GM12878 (cell line): ENCODE data around the gene SCLY. TPM values are rescaled to one million over a fixed set of nuclear protein-coding genes. Genes with fewer than 3 reads are reported as not detected.

Experiments
- ATAC-seq: fragments of 200-7000 bp; cut with Tn5 transposase; 3 replicates; pipeline ENCODE4 v1.9.1; 2020; ENCODE audit warnings: mild to moderate bottlenecking, moderate library complexity
- BruUV-seq: library from RNA; stranded (reverse); fragments of 400-500 nt; replicated peaks from 2 replicates; lab custom pipeline; 2021; lab: Mats Ljungman, UMichigan
- CTCF ChIA-PET: fragments of 300-600 bp; sonication (Branson Sonifier 250); formaldehyde crosslinking; extraction: SDS; loops from one replicate; lab custom pipeline; 2021; ENCODE audit warnings: inconsistent platforms; lab: Yijun Ruan, JAX
- POLR2A ChIA-PET: fragments of 350-600 bp; formaldehyde crosslinking; extraction: SDS; loops from one replicate; lab custom pipeline; 2021; ENCODE audit warnings: inconsistent platforms; lab: Charles Lee
- RAD21 ChIA-PET: fragments of 300-600 bp; sonication (Branson Sonifier 250); formaldehyde crosslinking; loops from one replicate; lab custom pipeline; 2023; ENCODE audit warnings: antibody characterized with exemption; ENCODE audit not compliant: unreplicated experiment; lab: Charles Lee
- SMC1A ChIA-PET: fragments of 300-600 bp; sonication (Branson Sonifier 250); formaldehyde crosslinking; loops from one replicate; lab custom pipeline; 2023; ENCODE audit not compliant: unreplicated experiment, uncharacterized antibody; lab: Charles Lee
- DNase-seq: peaks from one replicate; pipeline ENCODE4 v3.0.0-alpha.2; 2011; ENCODE audit warnings: low read depth, low spot score
- FAIRE-seq: peaks from 3 replicates; lab custom pipeline; 2011; peaks lifted over from hg19 to GRCh38; lab: Jason Lieb, UNC
- H2AFZ ChIP-seq: 2 replicates; pipeline ENCODE4 v1.6.0; 2011; ENCODE audit warnings: low read depth, low read length, control low read depth; ENCODE audit not compliant: control insufficient read depth
- H3K27ac ChIP-seq: 2 replicates; pipeline ENCODE4 v1.5.1; 2011; ENCODE audit warnings: control low read depth; ENCODE audit not compliant: control insufficient read depth, insufficient read depth
- H3K27me3 ChIP-seq, 2 experiments: replicated peaks in 1 of 2; 2 replicates each; pipeline versions ENCODE4 v1.6.0 to v1.6.1; 2011; ENCODE audit warnings: low read length in 1 of 2; ENCODE audit not compliant: control insufficient read depth in 2 of 2, insufficient read depth in 2 of 2
- H3K36me3 ChIP-seq, 2 experiments: 2 replicates each; pipeline ENCODE4 v1.5.1; 2011; ENCODE audit warnings: low read length in 1 of 2; ENCODE audit not compliant: control insufficient read depth in 2 of 2, insufficient read depth in 2 of 2
- H3K4me1 ChIP-seq: 2 replicates; pipeline ENCODE4 v1.6.1; 2011; ENCODE audit warnings: mild to moderate bottlenecking, low read length, moderate library complexity, mixed read lengths; ENCODE audit not compliant: control insufficient read depth, insufficient read depth
- H3K4me2 ChIP-seq: 2 replicates; pipeline ENCODE4 v1.6.0; 2011; ENCODE audit warnings: control low read depth; ENCODE audit not compliant: control insufficient read depth, insufficient read depth
- H3K4me3 ChIP-seq: fragments of 200-600 bp; sonication (generic); 2 replicates; pipeline ENCODE4 v1.5.1; 2016
- H3K79me2 ChIP-seq: 2 replicates; pipeline ENCODE4 v1.6.0; 2011; ENCODE audit warnings: low read length; ENCODE audit not compliant: control insufficient read depth, insufficient read depth
- H3K9ac ChIP-seq: 2 replicates; pipeline ENCODE4 v1.8.0; 2011; ENCODE audit warnings: low read length, control low read depth, mixed read lengths; ENCODE audit not compliant: control insufficient read depth, insufficient read depth
- H3K9me3 ChIP-seq: replicated peaks from 3 replicates; pipeline ENCODE4 v1.5.1; 2011; ENCODE audit warnings: mild to moderate bottlenecking, low read length; ENCODE audit not compliant: control insufficient read depth, insufficient read depth
- H4K20me1 ChIP-seq: 2 replicates; pipeline ENCODE4 v1.6.0; 2011; ENCODE audit not compliant: control insufficient read depth, insufficient read depth
- ATF2 ChIP-seq: IDR thresholded peaks from 2 replicates; pipeline ENCODE4 v1.6.1; 2012; ENCODE audit warnings: low read length, inconsistent platforms
- CREB1 ChIP-seq: IDR thresholded peaks from 2 replicates; pipeline ENCODE4 v1.6.1; 2012; ENCODE audit warnings: low read depth, mild to moderate bottlenecking, inconsistent platforms
- CREM ChIP-seq: IDR thresholded peaks from 2 replicates; pipeline ENCODE4 v1.6.1; 2014; ENCODE audit warnings: antibody characterized with exemption, low read depth
- DPF2 ChIP-seq: fragments of 450-650 bp; IDR thresholded peaks from 2 replicates; pipeline ENCODE4 v1.6.1; 2017; ENCODE audit warnings: mild to moderate bottlenecking
- EED ChIP-seq: sonication (generic); IDR thresholded peaks from 2 replicates; pipeline ENCODE4 v1.6.1; 2016; ENCODE audit warnings: antibody characterized with exemption, low read depth
- ESRRA ChIP-seq: IDR thresholded peaks from 2 replicates; pipeline ENCODE4 v1.6.1; 2012; ENCODE audit warnings: mild to moderate bottlenecking, low read length, improper control_type of control experiment
- IRF4 ChIP-seq: IDR thresholded peaks from 2 replicates; pipeline ENCODE4 v1.6.1; 2011; ENCODE audit warnings: low read depth, low read length
- MTA3 ChIP-seq: IDR thresholded peaks from 2 replicates; pipeline ENCODE4 v1.6.1; 2012; ENCODE audit warnings: low read length, inconsistent platforms, borderline replicate concordance
- MXI1 ChIP-seq: fragments of 150-350 bp; IDR thresholded peaks from 2 replicates; pipeline ENCODE4 v1.6.1; 2011; ENCODE audit warnings: low read depth, mild to moderate bottlenecking, inconsistent platforms, low read length, improper control_type of control experiment
- NBN ChIP-seq: fragments of 450-650 bp; IDR thresholded peaks from 2 replicates; pipeline ENCODE4 v1.6.1; 2016
- NR2F1 ChIP-seq: fragments of 450-650 bp; conservative IDR thresholded peaks from 2 replicates; pipeline ENCODE4 v1.6.1; 2017; ENCODE audit warnings: mild to moderate bottlenecking
- PAX8 ChIP-seq: fragments of 450-650 bp; IDR thresholded peaks from 2 replicates; pipeline ENCODE4 v1.6.1; 2017; ENCODE audit warnings: mild to moderate bottlenecking, moderate library complexity
- PBX3 ChIP-seq: IDR thresholded peaks from 2 replicates; pipeline ENCODE4 v1.6.1; 2011; ENCODE audit warnings: mild to moderate bottlenecking, low read depth, low read length, moderate library complexity; ENCODE audit not compliant: insufficient replicate concordance
- SIN3A ChIP-seq: IDR thresholded peaks from 2 replicates; pipeline ENCODE4 v1.6.1; 2012; ENCODE audit warnings: low read depth, low read length, improper control_type of control experiment
- SIX5 ChIP-seq: IDR thresholded peaks from 2 replicates; pipeline ENCODE4 v1.6.1; 2011; ENCODE audit warnings: mild to moderate bottlenecking, low read depth, low read length, moderate library complexity; ENCODE audit not compliant: severe bottlenecking
- SREBF2 ChIP-seq: IDR thresholded peaks from 2 replicates; pipeline ENCODE4 v1.6.1; 2012; ENCODE audit warnings: mild to moderate bottlenecking, low read length
- SUPT20H ChIP-seq: IDR thresholded peaks from 2 replicates; pipeline ENCODE4 v1.6.1; 2011; ENCODE audit warnings: low read depth, mild to moderate bottlenecking, low read length, moderate library complexity, borderline replicate concordance; ENCODE audit not compliant: control insufficient read depth
- SUZ12 ChIP-seq: fragments of 200-600 bp; sonication (generic); IDR thresholded peaks from one replicate; pipeline ENCODE4 v1.6.1; 2018; ENCODE audit warnings: antibody characterized with exemption, mild to moderate bottlenecking; ENCODE audit not compliant: unreplicated experiment
- ZBTB40 ChIP-seq: fragments of 450-650 bp; IDR thresholded peaks from 2 replicates; pipeline ENCODE4 v1.6.1; 2016; ENCODE audit warnings: mild to moderate bottlenecking, moderate library complexity, borderline replicate concordance
- WGBS: methylation state at CpG from one replicate; pipeline ENCODE4 v1.1.6; 2016; ENCODE audit warnings: low lambda C conversion rate; ENCODE audit not compliant: insufficient replicate concordance, insufficient coverage; ENCODE audit errors: missing lambda C conversion rate; 5-methylcytosine and 5-hydroxymethylcytosine counted together
- in situ Hi-C: fragments of 300-500 bp; cut with MboI; formaldehyde crosslinking; loops from 9 replicates; pipeline ENCODE4 v1.14.3; 2018; ENCODE audit warnings: mixed read lengths
- intact Hi-C: fragments of 100-400 bp; cut with micrococcal nuclease; formaldehyde crosslinking; loops from one replicate; pipeline ENCODE4 v1.14.2; 2022; ENCODE audit not compliant: unreplicated experiment
- polyA plus RNA-seq, 11 experiments: library from polyadenylated mRNA; depleted of rRNA in 4 of 11; unstranded in 6 of 11; stranded (reverse) in 5 of 11; fragments of >200 nt; fragmentation: Nextera tagmentation in 4 of 11; fragmentation: Illumina TruSeq in 1 of 11; extraction: Ambion mirVana in 4 of 11; extraction: Trizol in 1 of 11; gene quantifications; 1 replicate in 1 of 11; 2 replicates in 10 of 11; pipeline versions ENCODE4 v1.2.1 to v1.2.3, GENCODE V29; 2011 to 2016; ENCODE audit warnings: inconsistent platforms in 2 of 11, missing spikeins in 2 of 11, low read depth in 1 of 11
- total RNA-seq, 4 experiments: library from RNA; depleted of rRNA in 3 of 4; stranded (reverse); fragments of >200 nt in 3 of 4; fragmentation: Illumina TruSeq in 1 of 4; extraction: Trizol in 1 of 4; gene quantifications; 2 replicates each; pipeline versions ENCODE4 v1.2.1 to v1.2.3, GENCODE V29; 2013 to 2021

Gene SCLY
- total and polyA plus RNA-seq, 10 of the 15 experiments (the other 5 are each of a cell fraction or from before 2014, with no cell fraction given) = 3.3 to 49.1 (median 32.3) TPM

GRCh38 chr2:238114331-238114841 is 53.6 kb downstream of the SCLY start:
- ATAC-seq (no peak), FAIRE-seq (no peak), DNase-seq (no peak)
- no peaks in the 10 kb centered on the region for H3K36me3 ChIP-seq
- RAD21 ChIA-PET = no interaction called here
- SMC1A ChIA-PET = no interaction called here
- H3K9me3 ChIP-seq = no peaks in the 10 kb centered on the region; the same call in 2 of the 3 replicates
- CTCF ChIA-PET = no interaction called here
- no peak overlapping the region for H3K4me2 ChIP-seq
- POLR2A ChIA-PET = no interaction called here
- H3K79me2 ChIP-seq = no peaks in the 10 kb centered on the region
- H2AFZ ChIP-seq = no peak overlapping the region
- intact Hi-C loops = no loop called here
- no peaks in the 10 kb centered on the region for H3K27me3 ChIP-seq
- H3K9ac ChIP-seq = no peak overlapping the region
- BruUV-seq = no TSS peak
- no peaks in the 10 kb centered on the region; the same call in 1 of the 2 replicates for H3K4me1 ChIP-seq
- H3K4me3 ChIP-seq = no peak overlapping the region
- H4K20me1 ChIP-seq = no peaks in the 10 kb centered on the region
- in situ Hi-C loops = no loop called here
- H3K27ac ChIP-seq = no peak overlapping the region
- WGBS = 65% methylated on average over 16 of the region's 16 CpGs
- TF ChIP-seq MTA3 (no peak), NBN (no peak), SREBF2 (no peak), ATF2 (no peak), ESRRA (no peak), DPF2 (no peak), NR2F1 (no peak), SUPT20H (no peak), CREB1 (no peak), SUZ12 (no peak), PBX3 (no peak), SIN3A (no peak), EED (no peak), IRF4 (no peak), ZBTB40 (no peak), MXI1 (no peak), SIX5 (no peak), CREM (no peak), PAX8 (no peak)
